ENCODE measurements around the gene OLAH.
"Not testable (repeated sequence)": the region's sequence is repeated elsewhere in the genome, so short reads cannot be mapped to it uniquely, and the experiment has no call there.

Gene OLAH

DNA sequence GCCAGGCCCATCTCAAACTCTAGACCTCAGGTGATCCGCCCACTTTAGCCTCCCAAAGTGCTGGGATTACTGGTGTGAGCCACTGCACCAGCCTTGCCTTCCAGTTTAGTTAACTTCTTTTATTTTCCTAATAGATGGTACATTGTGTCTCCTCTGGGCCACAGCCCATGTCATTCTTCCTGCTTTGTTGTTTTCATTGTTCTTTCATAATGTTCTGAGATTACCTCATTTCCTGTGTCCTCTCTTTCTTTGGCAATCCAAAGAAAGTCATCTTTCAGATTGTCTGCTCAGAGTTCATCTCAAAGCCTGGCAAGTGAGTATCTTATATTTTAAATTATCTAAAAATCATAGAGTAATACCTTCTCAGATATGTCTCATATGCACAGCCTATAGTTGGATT is at the start of gene OLAH:
TSS of gene OLAH (plus strand) at position 270 of the 400 bp plus-strand sequence. CDS start 3,346 bp downstream, outside the sequence.
- Histone ChIP-seq H3K4me2 (ENCODE audit: low read depth, low read length) (no peak within 1 kb of the TSS), H3K4me1 (ENCODE audit: low read length) (no peaks in the 10 kb centered on the region), H3K27me3 (replicated peaks; ENCODE audit: insufficient read depth, low read length) (no peaks in the 10 kb centered on the region), H3F3A (ENCODE audit: insufficient read depth, low read length) (no peaks in the 10 kb centered on the region), H3K9me2 (replicated peaks; ENCODE audit: insufficient read depth, low read length) (no peaks in the 10 kb centered on the region), H3K27ac (ENCODE audit: low read length) (no peak within 1 kb of the TSS), H3K79me2 (ENCODE audit: low read length) (no peaks in the 10 kb centered on the region), H3K4me3 (ENCODE audit: low read length) (no peak within 1 kb of the TSS), H2AFZ (ENCODE audit: low read length) (no peak within 1 kb of the TSS), H3K9me3 (replicated peaks; ENCODE audit: insufficient read depth, low read length) (no peaks in the 10 kb centered on the region), H4K20me1 (ENCODE audit: insufficient read depth, low read length) (no peaks in the 10 kb centered on the region), H3K36me3 (replicated peaks; ENCODE audit: insufficient read depth, low read length) (no peaks in the 10 kb centered on the region), H3K9ac (ENCODE audit: low read length) (no peak within 1 kb of the TSS)
- DNase-seq: no peak
- TF ChIP-seq EZH2phosphoT487 (IDR thresholded peaks at IDR 0.05; ENCODE audit: low read length) (no peak), EZH2 (optimal IDR thresholded peaks at IDR 0.05; ENCODE audit: low read depth, low read length) (no peak)
- TF ChIP-seq, protein P1, sequence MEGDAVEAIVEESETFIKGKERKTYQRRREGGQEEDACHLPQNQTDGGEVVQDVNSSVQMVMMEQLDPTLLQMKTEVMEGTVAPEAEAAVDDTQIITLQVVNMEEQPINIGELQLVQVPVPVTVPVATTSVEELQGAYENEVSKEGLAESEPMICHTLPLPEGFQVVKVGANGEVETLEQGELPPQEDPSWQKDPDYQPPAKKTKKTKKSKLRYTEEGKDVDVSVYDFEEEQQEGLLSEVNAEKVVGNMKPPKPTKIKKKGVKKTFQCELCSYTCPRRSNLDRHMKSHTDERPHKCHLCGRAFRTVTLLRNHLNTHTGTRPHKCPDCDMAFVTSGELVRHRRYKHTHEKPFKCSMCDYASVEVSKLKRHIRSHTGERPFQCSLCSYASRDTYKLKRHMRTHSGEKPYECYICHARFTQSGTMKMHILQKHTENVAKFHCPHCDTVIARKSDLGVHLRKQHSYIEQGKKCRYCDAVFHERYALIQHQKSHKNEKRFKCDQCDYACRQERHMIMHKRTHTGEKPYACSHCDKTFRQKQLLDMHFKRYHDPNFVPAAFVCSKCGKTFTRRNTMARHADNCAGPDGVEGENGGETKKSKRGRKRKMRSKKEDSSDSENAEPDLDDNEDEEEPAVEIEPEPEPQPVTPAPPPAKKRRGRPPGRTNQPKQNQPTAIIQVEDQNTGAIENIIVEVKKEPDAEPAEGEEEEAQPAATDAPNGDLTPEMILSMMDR (IDR thresholded peaks at IDR 0.05; ENCODE audit: low read length): no peak

DNA sequence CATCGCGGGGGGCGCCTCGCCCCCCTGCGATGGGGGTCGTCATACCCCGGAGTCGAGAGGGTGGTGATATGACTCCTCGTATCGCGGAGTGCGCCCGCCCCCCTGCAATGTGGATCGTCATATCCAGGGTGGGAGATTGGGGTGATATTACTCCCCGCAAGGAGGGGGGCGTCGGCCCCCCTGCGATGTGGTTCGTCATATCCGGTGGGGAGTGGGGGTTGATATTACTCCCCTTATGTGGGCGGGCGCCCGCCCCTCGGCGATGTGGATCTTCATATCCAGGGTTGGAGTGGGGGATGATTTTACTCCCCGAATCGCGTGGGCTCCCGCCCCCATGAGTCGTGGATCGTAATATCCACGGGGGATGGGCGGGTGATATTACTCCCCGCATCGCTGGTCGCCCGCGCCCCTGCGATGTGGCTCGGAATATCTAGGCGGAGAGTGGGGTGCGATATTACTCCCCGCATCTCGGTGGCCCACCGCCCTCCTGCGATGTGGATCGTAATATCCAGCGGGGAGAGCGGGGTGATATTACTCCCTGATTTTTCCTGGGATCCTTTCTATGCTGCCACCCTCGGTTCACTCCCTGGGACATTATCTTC is 47.7 kb upstream of the OLAH start:
- no peaks in the 10 kb centered on the region for H3F3A ChIP-seq (ENCODE audit: insufficient read depth, low read length)
- H3K27ac ChIP-seq (ENCODE audit: low read length): no peak overlapping the region
- no peak overlapping the region for H3K4me3 ChIP-seq (ENCODE audit: low read length)
- H3K79me2 ChIP-seq (ENCODE audit: low read length): no peaks in the 10 kb centered on the region
- no peak for DNase-seq
- no peaks in the 10 kb centered on the region for H4K20me1 ChIP-seq (ENCODE audit: insufficient read depth, low read length)
- H2AFZ ChIP-seq (ENCODE audit: low read length): no peak overlapping the region
- no peaks in the 10 kb centered on the region for H3K4me1 ChIP-seq (ENCODE audit: low read length)
- no peaks in the 10 kb centered on the region for H3K9me3 ChIP-seq (replicated peaks; ENCODE audit: insufficient read depth, low read length)
- H3K9ac ChIP-seq (ENCODE audit: low read length): no peak overlapping the region
- TF ChIP-seq, protein P1 (IDR thresholded peaks at IDR 0.05; ENCODE audit: low read length): no peak
- TF ChIP-seq EZH2phosphoT487 (IDR thresholded peaks at IDR 0.05; ENCODE audit: low read length) (no peak), EZH2 (optimal IDR thresholded peaks at IDR 0.05; ENCODE audit: low read depth, low read length) (no peak)
- no peaks in the 10 kb centered on the region for H3K36me3 ChIP-seq (replicated peaks; ENCODE audit: insufficient read depth, low read length)
- no peaks in the 10 kb centered on the region for H3K9me2 ChIP-seq (replicated peaks; ENCODE audit: insufficient read depth, low read length)
- H3K27me3 ChIP-seq (replicated peaks; ENCODE audit: insufficient read depth, low read length): no peaks in the 10 kb centered on the region
- no peak overlapping the region for H3K4me2 ChIP-seq (ENCODE audit: low read depth, low read length)

DNA sequence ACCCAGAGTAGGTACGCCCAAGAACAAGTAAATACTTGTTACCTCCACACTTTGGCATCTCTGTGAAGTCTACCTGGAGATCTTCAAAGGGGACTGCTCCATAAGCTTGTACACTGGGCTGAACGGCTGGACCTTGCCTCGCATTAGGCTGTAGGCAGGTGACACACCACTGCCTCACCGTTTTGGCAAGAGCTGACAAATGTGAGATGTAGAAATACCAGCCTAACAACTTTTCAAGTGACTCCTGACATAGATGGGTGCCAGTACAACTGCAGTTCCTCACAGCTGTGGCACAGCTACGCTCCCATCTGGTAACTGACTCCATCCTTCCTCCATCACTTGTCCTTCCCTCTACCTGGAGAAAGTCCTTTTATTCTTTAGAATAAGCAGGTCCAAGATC is 30.2 kb upstream of the OLAH start:
- H3K4me1 ChIP-seq (ENCODE audit: low read length); H3K9me2 ChIP-seq (replicated peaks; ENCODE audit: insufficient read depth, low read length); H2AFZ ChIP-seq (ENCODE audit: low read length); H3K4me2 ChIP-seq (ENCODE audit: low read depth, low read length); H3K4me3 ChIP-seq (ENCODE audit: low read length); H3F3A ChIP-seq (ENCODE audit: insufficient read depth, low read length); H3K36me3 ChIP-seq (replicated peaks; ENCODE audit: insufficient read depth, low read length); H3K27ac ChIP-seq (ENCODE audit: low read length); H3K79me2 ChIP-seq (ENCODE audit: low read length); H3K27me3 ChIP-seq (replicated peaks; ENCODE audit: insufficient read depth, low read length); H3K9ac ChIP-seq (ENCODE audit: low read length); DNase-seq; H3K9me3 ChIP-seq (replicated peaks; ENCODE audit: insufficient read depth, low read length); H4K20me1 ChIP-seq (ENCODE audit: insufficient read depth, low read length): not testable (repeated sequence)

DNA sequence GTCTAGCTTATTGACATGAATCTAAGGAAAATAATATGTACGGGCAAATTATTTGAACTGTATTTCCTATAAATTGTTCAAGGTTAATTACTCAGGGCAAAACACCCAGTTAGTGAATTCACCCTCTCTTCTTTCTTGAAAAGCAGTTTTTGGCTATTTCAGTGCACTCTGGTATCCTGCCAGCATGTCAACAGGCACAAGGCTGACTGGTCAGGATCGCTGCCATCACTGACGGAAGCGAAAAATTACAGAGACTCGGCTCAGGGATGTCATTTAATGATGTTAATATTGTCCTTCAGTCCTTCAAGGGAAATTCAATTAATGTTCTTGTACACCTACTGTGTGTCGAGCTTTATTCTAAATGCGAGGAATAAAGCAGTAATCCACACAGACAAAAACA is 28.3 kb upstream of the OLAH start:
- no peak overlapping the region for H3K9ac ChIP-seq (ENCODE audit: low read length)
- H3F3A ChIP-seq (ENCODE audit: insufficient read depth, low read length): no peaks in the 10 kb centered on the region
- no peaks in the 10 kb centered on the region for H3K4me1 ChIP-seq (ENCODE audit: low read length)
- no peaks in the 10 kb centered on the region for H3K9me3 ChIP-seq (replicated peaks; ENCODE audit: insufficient read depth, low read length)
- H3K27ac ChIP-seq (ENCODE audit: low read length): no peak overlapping the region
- no peaks in the 10 kb centered on the region for H3K36me3 ChIP-seq (replicated peaks; ENCODE audit: insufficient read depth, low read length)
- no peaks in the 10 kb centered on the region for H3K9me2 ChIP-seq (replicated peaks; ENCODE audit: insufficient read depth, low read length)
- H3K4me3 ChIP-seq (ENCODE audit: low read length): no peak overlapping the region
- DNase-seq: no peak
- H4K20me1 ChIP-seq (ENCODE audit: insufficient read depth, low read length): no peaks in the 10 kb centered on the region
- no peak overlapping the region for H2AFZ ChIP-seq (ENCODE audit: low read length)
- no peak overlapping the region for H3K4me2 ChIP-seq (ENCODE audit: low read depth, low read length)
- H3K27me3 ChIP-seq (replicated peaks; ENCODE audit: insufficient read depth, low read length): no peaks in the 10 kb centered on the region
- TF ChIP-seq EZH2 (optimal IDR thresholded peaks at IDR 0.05; ENCODE audit: low read depth, low read length) (no peak), EZH2phosphoT487 (IDR thresholded peaks at IDR 0.05; ENCODE audit: low read length) (no peak)
- TF ChIP-seq, protein P1 (IDR thresholded peaks at IDR 0.05; ENCODE audit: low read length): no peak
- H3K79me2 ChIP-seq (ENCODE audit: low read length): no peaks in the 10 kb centered on the region

DNA sequence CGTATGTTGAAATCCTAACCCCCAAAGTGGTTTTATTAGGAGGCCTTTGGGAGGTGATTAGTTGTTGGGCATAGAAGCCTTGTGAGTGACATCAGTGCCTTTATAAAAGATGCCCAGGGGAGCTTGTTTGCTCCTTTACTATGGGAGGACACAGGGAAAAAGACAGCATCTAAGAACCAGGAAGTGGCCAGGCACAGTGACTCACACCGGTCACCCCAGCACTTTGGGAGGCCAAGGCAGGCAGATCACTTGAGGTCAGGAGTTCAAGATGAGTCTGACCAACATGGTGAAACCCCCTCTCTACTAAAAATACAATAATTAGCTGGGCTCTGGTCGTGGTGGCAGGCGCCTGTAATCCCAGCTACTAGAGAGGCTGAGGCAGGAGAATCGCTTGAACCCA is 22.8 kb upstream of the OLAH start:
- not testable (repeated sequence) for DNase-seq; H4K20me1 ChIP-seq (ENCODE audit: insufficient read depth, low read length); H3K4me3 ChIP-seq (ENCODE audit: low read length); H3K4me2 ChIP-seq (ENCODE audit: low read depth, low read length); H3K36me3 ChIP-seq (replicated peaks; ENCODE audit: insufficient read depth, low read length); H3K79me2 ChIP-seq (ENCODE audit: low read length); H3K27ac ChIP-seq (ENCODE audit: low read length); H3K9me3 ChIP-seq (replicated peaks; ENCODE audit: insufficient read depth, low read length); H3K9ac ChIP-seq (ENCODE audit: low read length); H3K4me1 ChIP-seq (ENCODE audit: low read length); H3F3A ChIP-seq (ENCODE audit: insufficient read depth, low read length); H3K9me2 ChIP-seq (replicated peaks; ENCODE audit: insufficient read depth, low read length); H3K27me3 ChIP-seq (replicated peaks; ENCODE audit: insufficient read depth, low read length); H2AFZ ChIP-seq (ENCODE audit: low read length)

DNA sequence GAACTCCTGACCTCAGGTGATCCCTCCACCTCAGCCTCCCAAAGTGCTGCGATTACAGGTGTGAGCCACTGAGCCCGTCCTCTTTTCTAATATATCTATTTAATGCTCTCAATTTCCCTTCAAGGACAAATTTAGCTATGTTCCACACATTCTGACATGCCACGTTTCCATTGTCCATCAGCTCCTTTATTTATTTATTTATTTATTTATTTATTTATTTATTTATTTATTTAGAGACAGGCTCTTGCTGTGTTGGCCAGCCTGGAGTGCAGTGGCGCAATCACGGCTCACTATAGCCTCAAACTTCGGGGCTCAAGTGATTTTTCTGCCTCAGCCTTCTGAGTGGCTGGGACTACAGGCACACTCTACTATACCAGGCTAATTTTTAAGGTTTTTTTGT is 20.7 kb upstream of the OLAH start:
- not testable (repeated sequence) for H3K9me3 ChIP-seq (replicated peaks; ENCODE audit: insufficient read depth, low read length); H3K4me1 ChIP-seq (ENCODE audit: low read length); H3K4me3 ChIP-seq (ENCODE audit: low read length); H3K4me2 ChIP-seq (ENCODE audit: low read depth, low read length); H4K20me1 ChIP-seq (ENCODE audit: insufficient read depth, low read length); H3K9ac ChIP-seq (ENCODE audit: low read length); H2AFZ ChIP-seq (ENCODE audit: low read length); H3K36me3 ChIP-seq (replicated peaks; ENCODE audit: insufficient read depth, low read length); H3K27ac ChIP-seq (ENCODE audit: low read length); H3K79me2 ChIP-seq (ENCODE audit: low read length); H3F3A ChIP-seq (ENCODE audit: insufficient read depth, low read length); DNase-seq; H3K27me3 ChIP-seq (replicated peaks; ENCODE audit: insufficient read depth, low read length); H3K9me2 ChIP-seq (replicated peaks; ENCODE audit: insufficient read depth, low read length)
